B cell (primary cell): ENCODE data around the gene POLA2. TPM values are rescaled to one million over a fixed set of nuclear protein-coding genes. Genes with fewer than 3 reads are reported as not detected.

ENCODE experiments used
- ATAC-seq: fragments of 200-7000 bp; cut with Tn5 transposase; one replicate; pipeline ENCODE4 v1.10.0; 2021; ENCODE audit warnings: low read depth, mild to moderate bottlenecking, moderate number of reproducible peaks, moderate library complexity
- CTCF ChIA-PET: fragments of 350-600 bp; sonication (Branson Sonifier 250); formaldehyde crosslinking; loops from one replicate; lab custom pipeline; 2021; ENCODE audit warnings: antibody characterized with exemption, inconsistent platforms; lab: Charles Lee
- POLR2A ChIA-PET: fragments of 350-600 bp; sonication (Branson Sonifier 250); formaldehyde crosslinking; loops from one replicate; lab custom pipeline; 2021; ENCODE audit warnings: antibody characterized with exemption; lab: Charles Lee
- DNase-seq: peaks from one replicate; pipeline ENCODE4 v3.0.0; 2013
- H2AFZ ChIP-seq: 2 replicates; pipeline ENCODE4 v1.6.1; 2012; ENCODE audit warnings: mild to moderate bottlenecking, low read depth, low read length; ENCODE audit not compliant: insufficient read depth, poor library complexity, severe bottlenecking
- H3K27ac ChIP-seq, 2 donors: 1 replicate in 1 of 2; 2 replicates in 1 of 2; pipeline ENCODE4 v1.5.1; 2012 to 2013; ENCODE audit warnings: low read length in 2 of 2, mild to moderate bottlenecking in 2 of 2, moderate library complexity in 1 of 2
- H3K27me3 ChIP-seq, 4 experiments: fragments of 200-600 bp in 1 of 4; sonication (generic) in 1 of 4; replicated peaks in 1 of 4; 1 replicate in 2 of 4; 2 replicates in 2 of 4; pipeline versions ENCODE4 v1.6.1 to v1.7.0; 2013 to 2016; ENCODE audit warnings: low read length in 3 of 4, mild to moderate bottlenecking in 2 of 4, mixed read lengths in 1 of 4, moderate library complexity in 1 of 4; ENCODE audit not compliant: insufficient read depth in 4 of 4, control insufficient read depth in 3 of 4; ENCODE audit errors: control extremely low read depth in 1 of 4
- H3K36me3 ChIP-seq, 2 experiments: replicated peaks in 1 of 2; 1 replicate in 1 of 2; 2 replicates in 1 of 2; pipeline versions ENCODE4 v1.6.1 to v1.7.1; 2013; ENCODE audit warnings: low read length in 1 of 2; ENCODE audit not compliant: insufficient read depth in 2 of 2, control insufficient read depth in 1 of 2; ENCODE audit errors: control extremely low read depth in 1 of 2, extremely low read depth in 1 of 2
- H3K4me1 ChIP-seq, 2 donors: fragments of 200-600 bp in 1 of 2; sonication (generic) in 1 of 2; 1 replicate in 1 of 2; 2 replicates in 1 of 2; pipeline versions ENCODE4 v1.5.1 to v1.6.1; 2013 to 2017; ENCODE audit warnings: low read length in 2 of 2; ENCODE audit not compliant: control insufficient read depth in 2 of 2, insufficient read depth in 2 of 2
- H3K4me2 ChIP-seq: replicated peaks from 2 replicates; pipeline ENCODE3; 2012; ENCODE audit warnings: mild to moderate bottlenecking, low read depth, low read length; ENCODE audit not compliant: poor library complexity, severe bottlenecking
- H3K4me3 ChIP-seq, 5 experiments: fragments of 200-600 bp in 1 of 5; sonication (generic) in 1 of 5; 1 replicate in 3 of 5; 2 replicates in 2 of 5; pipeline versions ENCODE4 v1.5.1 to v1.7.0; 2011 to 2016; ENCODE audit warnings: low read length in 4 of 5, mild to moderate bottlenecking in 4 of 5, low read depth in 2 of 5, control low read depth in 1 of 5, moderate library complexity in 1 of 5; ENCODE audit not compliant: insufficient read depth in 1 of 5; ENCODE audit errors: control extremely low read depth in 1 of 5, extremely low read depth in 1 of 5
- H3K79me2 ChIP-seq: fragments of 200-600 bp; sonication (generic); one replicate; pipeline ENCODE4 v1.6.0; 2016; ENCODE audit warnings: low read length; ENCODE audit not compliant: control insufficient read depth, insufficient read depth
- H3K9ac ChIP-seq: fragments of 200-600 bp; sonication (generic); 2 replicates; pipeline ENCODE4 v1.6.1; 2017; ENCODE audit warnings: mild to moderate bottlenecking, low read length, moderate library complexity
- H3K9me3 ChIP-seq, 3 donors: one replicate each; pipeline versions ENCODE4 v1.6.1 to v1.7.1; 2013; ENCODE audit warnings: low read length in 2 of 3; ENCODE audit not compliant: control insufficient read depth in 2 of 3, insufficient read depth in 1 of 3; ENCODE audit errors: control extremely low read depth in 1 of 3
- H4K20me1 ChIP-seq: 2 replicates; pipeline ENCODE4 v1.6.0; 2012; ENCODE audit warnings: mild to moderate bottlenecking, low read length; ENCODE audit not compliant: insufficient read depth, control insufficient read depth, poor library complexity, severe bottlenecking
- H3K27ac Mint-ChIP-seq: one replicate; pipeline ENCODE4 v1.8.0; 2021; ENCODE audit warnings: mixed read lengths
- H3K27me3 Mint-ChIP-seq: one replicate; pipeline ENCODE4 v1.8.0; 2021; ENCODE audit warnings: mixed read lengths
- H3K4me1 Mint-ChIP-seq: one replicate; pipeline ENCODE4 v1.8.0; 2021; ENCODE audit warnings: mixed read lengths
- H3K4me3 Mint-ChIP-seq: one replicate; pipeline ENCODE4 v1.8.0; 2021; ENCODE audit warnings: mixed read lengths
- H3K9me3 Mint-ChIP-seq: one replicate; pipeline ENCODE4 v1.8.0; 2022; ENCODE audit warnings: mixed read lengths; ENCODE audit not compliant: insufficient read depth
- CTCF ChIP-seq: fragments of 200-600 bp; IDR thresholded peaks from one replicate; pipeline ENCODE4 v1.8.0; 2022; ENCODE audit warnings: antibody characterized with exemption, mild to moderate bottlenecking
- EZH2 ChIP-seq: IDR thresholded peaks from 2 replicates; pipeline ENCODE4 v1.6.1; 2012; ENCODE audit warnings: borderline replicate concordance, low read depth, mild to moderate bottlenecking, moderate library complexity, low read length; ENCODE audit not compliant: insufficient read depth, poor library complexity, severe bottlenecking
- WGBS: methylation state at CpG from one replicate; pipeline ENCODE4 v1.1.5; 2013; ENCODE audit warnings: missing lambda C conversion rate; ENCODE audit not compliant: insufficient coverage; 5-methylcytosine and 5-hydroxymethylcytosine counted together
- intact Hi-C: fragments of 100-400 bp; cut with micrococcal nuclease; formaldehyde crosslinking; loops from one replicate; pipeline ENCODE4 v1.10.0; 2022
- polyA plus RNA-seq: library from polyadenylated mRNA; depleted of rRNA; stranded (reverse); fragments of >200 nt; gene quantifications from 2 replicates; pipeline ENCODE4 v1.2.3, GENCODE V29; 2012
- total RNA-seq, 2 donors: library from RNA; stranded (reverse); fragments of 120-200 nt in 1 of 2; gene quantifications; 1 replicate in 1 of 2; 2 replicates in 1 of 2; pipeline versions ENCODE4 v1.2.3 to v1.2.4, GENCODE V29; 2013 to 2022

Gene POLA2
- total and polyA plus RNA-seq, 2 donors (not counting 1 experiment from before 2014, with no cell fraction given): 13.0 to 28.7 TPM

- Histone ChIP-seq H3K4me3 (no peak overlapping the region), H3K79me2 (no peaks in the 10 kb centered on the region), H3K27ac (no peak overlapping the region), H3K9me3 (no peaks in the 10 kb centered on the region), H3K4me2 (no peak overlapping the region), H3K4me1 (peaks cover 6 to 11% of the 10 kb centered on the region in 2 donors), H3K9ac (no peak overlapping the region), H3K27me3 (no peaks in the 10 kb centered on the region), H2AFZ (no peak overlapping the region), H4K20me1 (no peaks in the 10 kb centered on the region), H3K36me3 (no peaks in the 10 kb centered on the region)
- Mint-ChIP-seq H3K9me3 (no peaks in the 10 kb centered on the region), H3K27me3 (no peaks in the 10 kb centered on the region), H3K4me1 (peaks cover 4% of the 10 kb centered on the region), H3K27ac (no peak overlapping the region), H3K4me3 (no peak overlapping the region)
- ChIA-PET POLR2A (interaction anchor here (0.5 kb wide), 1 partner anchor 106 kb away, joined by 3 read pairs; no protein-coding TSS in a partner anchor), CTCF (interaction anchor here (0.6 to 2.0 kb wide), 3 partner anchors 19 to 1665 kb away, joined by 3 to 5 read pairs (median 4); no protein-coding TSS in a partner anchor)
- DNase-seq: no peak
- intact Hi-C loops: no loop called here
- WGBS: 92% methylated on average over 9 of the region's 9 CpGs
- TF ChIP-seq EZH2: no peak
- no peak for TF ChIP-seq CTCF
- no peak for ATAC-seq
Measured at GRCh38 chr11:65218446-65218845, 43.3 kb upstream of the POLA2 start.

- Histone ChIP-seq H4K20me1 (no peaks in the 10 kb centered on the region), H2AFZ (no peak overlapping the region), H3K4me2 (no peak overlapping the region), H3K27ac (no peak overlapping the region), H3K4me3 (no peak overlapping the region), H3K36me3 (no peaks in the 10 kb centered on the region), H3K4me1 (peaks cover 0 to under 1% of the 10 kb centered on the region in 2 donors), H3K27me3 (no peaks in the 10 kb centered on the region), H3K9me3 (no peaks in the 10 kb centered on the region), H3K79me2 (no peaks in the 10 kb centered on the region), H3K9ac (no peak overlapping the region)
- Mint-ChIP-seq H3K4me3 (no peak overlapping the region), H3K27ac (no peak overlapping the region), H3K4me1 (peaks cover 2% of the 10 kb centered on the region), H3K27me3 (no peaks in the 10 kb centered on the region), H3K9me3 (no peaks in the 10 kb centered on the region)
- DNase-seq: no peak
- ChIA-PET POLR2A (no interaction called here), CTCF (interaction anchor here (0.7 to 1.2 kb wide), 2 partner anchors 14 to 30 kb away, joined by 3 read pairs; no protein-coding TSS in a partner anchor)
- ATAC-seq: no peak
- WGBS: no CpG with 5 or more reads among the region's 3 CpGs
- no peak for TF ChIP-seq CTCF
- no peak for TF ChIP-seq EZH2
- intact Hi-C loops: no loop called here
Measured at GRCh38 chr11:65219930-65220213, 41.9 kb upstream of the POLA2 start.
